ENCODE data around the gene FAM135A. TPM values are rescaled to one million over a fixed set of nuclear protein-coding genes. Genes with fewer than 3 reads are reported as not detected.

FAM135A gene
- total and polyA plus RNA-seq, 9 of the 15 experiments (the other 6 are each of a cell fraction or from before 2014, with no cell fraction given), result 7.4 to 32.9 (median 19.2) TPM

DNA sequence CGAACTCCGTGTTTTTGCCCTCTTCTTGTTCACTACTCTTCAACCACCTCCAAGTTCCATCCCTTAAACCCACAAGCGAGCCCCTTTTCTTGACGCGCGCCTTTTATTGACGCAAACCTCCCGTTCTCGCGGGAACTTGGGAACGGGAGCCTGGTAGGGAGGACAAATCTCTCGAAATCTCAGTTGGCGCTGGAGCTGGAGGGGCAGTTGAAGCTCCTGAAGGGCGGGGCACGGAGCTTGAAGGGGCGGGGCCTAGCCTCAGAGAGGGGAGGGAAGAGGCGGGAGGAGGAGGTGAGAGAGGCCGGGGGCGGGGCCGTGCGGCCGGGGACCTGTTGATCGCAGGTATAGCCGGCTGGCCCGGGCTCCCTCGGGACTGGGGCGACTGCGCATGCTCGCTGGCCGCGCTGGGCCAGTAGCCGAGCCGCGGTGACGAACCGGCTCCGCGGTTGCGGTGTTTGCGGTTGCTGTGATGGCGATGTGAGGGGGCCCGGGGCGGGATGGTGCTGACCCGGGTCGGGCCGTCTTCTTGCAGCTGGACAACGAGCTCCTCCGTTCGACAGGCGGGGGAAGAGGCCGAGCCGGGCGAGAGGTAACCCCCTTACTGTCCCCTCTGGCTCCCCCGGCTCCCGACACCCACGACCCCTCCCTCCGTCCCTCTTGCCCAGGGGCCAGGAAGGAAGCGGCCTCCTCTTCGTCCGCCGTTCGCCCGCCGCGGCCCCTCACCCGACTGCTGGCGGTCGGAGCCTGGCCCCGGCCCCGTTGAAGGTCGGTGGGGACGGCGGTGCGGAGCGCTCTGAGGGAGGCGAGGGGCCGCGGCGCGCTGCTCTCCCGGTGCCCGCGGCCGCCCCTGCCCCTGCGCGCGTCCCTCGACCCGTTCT, at the start of gene FAM135A (continued):
- TF ChIP-seq CBX3 (IDR thresholded peaks at IDR 0.05; ENCODE audit: borderline replicate concordance in 1 of 2, low read length in 2 of 2) (0 out of 3 replicates have a peak, but pooled peaks of 1 of the 2 experiments have one; percentile 39), ZNF124 (CRISPR knock-in tag; IDR thresholded peaks at IDR 0.05) (no peak), ZNF318 (IDR thresholded peaks at IDR 0.05; ENCODE audit: borderline replicate concordance in 1 of 2, low read depth in 1 of 2) (no peak), KDM2B (CRISPR knock-in tag; IDR thresholded peaks at IDR 0.05) (no peak), CXXC5 (CRISPR knock-in tag; IDR thresholded peaks at IDR 0.05) (peak; percentile 71), TAF7 (tag; IDR thresholded peaks at IDR 0.05) (peak; percentile 52; the same call in 1 of the 2 replicates), KAT8 (IDR thresholded peaks at IDR 0.05; ENCODE audit: low read depth) (no peak), NFYB (IDR thresholded peaks at IDR 0.05; ENCODE audit: extremely low read depth, insufficient read length) (no peak), KLF1 (tag; IDR thresholded peaks at IDR 0.05) (no peak), PTTG1 (tag; IDR thresholded peaks at IDR 0.05; ENCODE audit: low read depth) (no peak), CHD4 (IDR thresholded peaks at IDR 0.05; ENCODE audit: insufficient read depth, insufficient replicate concordance, low read depth, low read length, poor library complexity, severe bottlenecking) (peak; percentile 34), MTA2 (IDR thresholded peaks at IDR 0.05; ENCODE audit: low read depth) (no peak), NEUROD1 (IDR thresholded peaks at IDR 0.05; ENCODE audit: borderline replicate concordance, low read depth, low read length, partially characterized antibody) (no peak)
- TF ChIP-seq, protein P1, sequence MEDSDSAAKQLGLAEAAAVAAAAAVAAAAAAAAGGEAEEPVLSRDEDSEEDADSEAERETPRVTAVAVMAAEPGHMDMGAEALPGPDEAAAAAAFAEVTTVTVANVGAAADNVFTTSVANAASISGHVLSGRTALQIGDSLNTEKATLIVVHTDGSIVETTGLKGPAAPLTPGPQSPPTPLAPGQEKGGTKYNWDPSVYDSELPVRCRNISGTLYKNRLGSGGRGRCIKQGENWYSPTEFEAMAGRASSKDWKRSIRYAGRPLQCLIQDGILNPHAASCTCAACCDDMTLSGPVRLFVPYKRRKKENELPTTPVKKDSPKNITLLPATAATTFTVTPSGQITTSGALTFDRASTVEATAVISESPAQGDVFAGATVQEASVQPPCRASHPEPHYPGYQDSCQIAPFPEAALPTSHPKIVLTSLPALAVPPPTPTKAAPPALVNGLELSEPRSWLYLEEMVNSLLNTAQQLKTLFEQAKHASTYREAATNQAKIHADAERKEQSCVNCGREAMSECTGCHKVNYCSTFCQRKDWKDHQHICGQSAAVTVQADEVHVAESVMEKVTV (CRISPR knock-in tag; IDR thresholded peaks at IDR 0.05), result no peak
